CD4-positive, alpha-beta T cell treated with Interleukin-17A for 4 hours (primary cell): ENCODE measurements around the gene CSRP2.

ENCODE experiments used
- DNase-seq: peaks from one replicate; pipeline ENCODE4 v3.0.0-alpha.2; 2020; ENCODE audit warnings: mixed read lengths

CSRP2 gene

DNA sequence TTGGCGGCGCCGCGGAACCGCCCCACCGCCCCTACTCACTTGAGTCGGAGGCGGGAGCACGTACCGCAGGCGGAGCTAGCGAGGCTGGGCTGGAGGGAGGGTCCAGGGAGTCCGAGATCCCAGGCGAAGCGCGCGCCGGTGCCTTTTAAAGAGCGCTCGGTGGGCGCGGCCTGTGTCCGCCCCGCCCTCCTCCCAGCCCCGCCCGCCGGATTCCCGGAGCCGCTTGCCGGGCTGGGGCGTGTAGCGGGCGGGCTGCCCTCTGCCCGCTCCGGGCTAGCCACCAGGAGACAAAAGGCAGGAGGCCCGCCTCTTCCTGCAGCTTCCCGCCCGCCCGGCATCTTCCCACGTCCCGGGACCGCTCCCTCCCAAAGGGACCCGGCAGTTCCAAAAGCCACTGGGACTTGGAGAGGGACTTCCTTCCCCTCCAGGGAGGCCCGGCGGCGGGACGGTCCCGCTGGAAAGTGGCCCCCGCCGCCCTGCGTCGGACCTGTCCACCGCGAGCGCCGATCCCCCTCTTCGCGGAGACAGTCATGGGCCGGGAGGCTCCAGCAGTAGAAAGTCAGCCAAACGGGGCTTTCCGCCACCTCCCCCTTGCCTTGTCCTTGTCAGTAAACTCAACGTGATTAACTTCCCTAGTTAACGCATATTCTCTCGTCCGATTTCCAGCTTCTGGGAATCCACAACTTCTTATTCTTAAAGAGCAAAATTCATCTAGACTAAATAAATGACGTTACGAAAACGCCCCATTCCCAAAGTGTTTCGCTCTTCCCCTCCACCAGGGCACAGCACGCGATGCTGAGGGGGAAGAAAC is at the start of gene CSRP2:
Gene CSRP2 (minus strand): TSS at position 121 of the 811 bp plus-strand sequence. CDS start 12,759 bp downstream, outside the sequence.
- peak; percentile 75 for DNase-seq

DNA sequence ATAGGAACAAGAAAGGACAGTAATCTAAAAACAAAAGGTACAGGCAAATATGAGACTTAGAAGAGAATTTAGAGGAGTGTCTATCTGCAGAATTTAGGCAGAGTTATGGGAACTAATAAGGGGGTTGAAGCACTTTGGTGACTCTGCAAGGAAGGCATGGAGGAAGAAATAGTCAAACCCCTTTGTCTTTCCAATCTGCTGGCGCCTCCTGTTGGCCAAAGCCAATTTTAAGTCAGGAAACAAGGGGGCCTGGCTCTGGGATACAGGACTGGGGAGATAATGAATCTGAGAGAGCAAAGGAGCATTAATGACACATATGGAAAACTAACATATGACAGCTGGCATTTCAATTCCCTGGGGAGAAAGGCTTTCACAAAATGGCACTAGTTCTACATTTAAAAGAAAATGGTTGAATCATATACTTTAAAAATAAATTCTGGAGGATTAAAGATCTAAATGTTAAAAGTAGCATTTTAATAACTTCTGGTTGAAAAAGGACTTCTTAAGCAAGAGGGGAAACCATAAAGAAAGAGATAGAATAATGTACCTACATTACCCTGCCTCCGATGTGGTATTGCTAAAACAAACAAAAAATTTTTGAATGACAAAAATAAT is 48.5 kb upstream of the CSRP2 start:
- DNase-seq = peak; percentile 30

GRCh38 chr12:76925135-76925534 is 46.3 kb upstream of the CSRP2 start:
- DNase-seq = no peak

DNA sequence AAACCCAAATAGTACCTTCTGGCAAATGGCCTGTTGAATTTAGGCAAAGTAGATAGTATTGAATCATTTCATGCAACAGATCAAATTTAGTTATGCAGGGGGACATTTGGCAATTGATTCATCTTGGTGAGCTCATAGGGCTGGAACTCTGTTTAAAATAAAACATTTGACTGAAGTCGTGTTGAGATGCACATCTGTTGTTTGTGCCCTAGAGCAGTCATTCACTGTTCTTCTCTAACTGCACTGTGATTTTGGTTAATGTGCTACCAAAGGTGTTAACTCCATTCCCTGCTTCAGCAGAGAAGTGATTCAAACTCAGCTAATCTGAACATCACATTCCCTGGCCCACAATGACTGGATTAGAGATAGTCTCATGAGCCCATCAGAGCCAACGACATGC is 44.0 kb upstream of the CSRP2 start:
- no peak for DNase-seq

- DNase-seq = no peak
Observed at GRCh38 chr12:76921891-76922664, 43.3 kb upstream of the CSRP2 start.

GRCh38 chr12:76921100-76921471 is 42.3 kb upstream of the CSRP2 start:
- DNase-seq = no peak

DNA sequence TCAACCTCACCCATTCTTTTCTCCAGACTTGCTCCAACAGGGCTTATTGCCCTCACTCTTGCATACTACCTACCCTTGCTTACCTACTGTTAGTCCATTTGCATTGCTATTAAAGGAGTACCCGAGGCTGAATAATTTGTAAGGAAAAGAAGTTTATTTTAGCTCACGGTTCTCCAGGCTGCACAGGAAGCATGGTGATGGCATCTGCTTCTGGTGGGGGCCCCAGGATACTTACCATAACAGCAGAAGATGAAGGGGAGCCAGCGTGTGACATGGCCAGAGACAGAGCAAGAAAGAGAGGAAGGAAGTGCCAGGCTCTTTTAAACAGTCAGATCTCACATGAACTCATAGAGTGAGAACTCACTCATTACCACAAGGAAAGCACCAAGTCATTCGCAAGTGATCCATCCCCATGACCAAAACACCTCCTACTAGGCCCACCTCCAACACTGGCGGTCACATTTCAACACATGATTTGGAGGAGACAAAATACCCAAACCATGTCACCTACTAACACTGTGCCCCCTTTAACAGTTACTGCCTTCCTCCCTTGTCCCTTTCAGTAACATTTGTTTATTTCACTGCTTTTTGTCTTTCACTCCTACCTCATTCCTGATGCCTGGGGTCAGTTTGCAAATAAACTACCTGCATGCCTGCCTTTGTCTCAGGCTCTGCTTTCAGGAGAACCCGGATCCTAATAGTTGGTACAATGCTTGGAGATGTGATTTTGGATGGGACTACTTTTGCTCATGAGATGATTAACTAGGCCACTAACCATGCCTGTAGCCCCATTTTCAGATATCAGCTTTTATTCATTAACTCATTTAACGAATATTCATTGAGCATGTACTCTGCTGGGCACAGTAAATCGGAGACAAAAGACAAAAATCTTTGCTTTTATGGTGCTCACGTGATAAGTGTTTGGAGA is 41.6 kb upstream of the CSRP2 start:
- no peak for DNase-seq

GRCh38 chr12:76919383-76920171 is 40.8 kb upstream of the CSRP2 start:
- DNase-seq = no peak

DNA sequence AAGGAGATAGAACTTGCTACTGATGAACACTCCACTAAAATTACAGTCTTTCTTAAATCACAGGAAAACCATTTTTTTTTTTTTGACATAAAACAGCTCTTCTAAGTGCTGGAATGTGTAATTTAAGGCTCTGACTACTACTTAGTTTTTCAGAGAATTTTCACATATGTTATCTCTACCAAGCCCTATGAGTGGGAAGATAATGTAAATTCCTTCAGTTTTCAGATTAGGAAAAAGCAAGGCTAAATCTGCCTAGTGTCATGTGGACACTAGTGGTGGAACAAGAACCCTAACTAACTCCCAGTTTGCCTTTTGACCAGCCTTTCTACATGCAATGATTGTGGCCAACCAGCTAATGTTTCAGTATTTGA is 37.3 kb upstream of the CSRP2 start:
- DNase-seq = no peak

DNA sequence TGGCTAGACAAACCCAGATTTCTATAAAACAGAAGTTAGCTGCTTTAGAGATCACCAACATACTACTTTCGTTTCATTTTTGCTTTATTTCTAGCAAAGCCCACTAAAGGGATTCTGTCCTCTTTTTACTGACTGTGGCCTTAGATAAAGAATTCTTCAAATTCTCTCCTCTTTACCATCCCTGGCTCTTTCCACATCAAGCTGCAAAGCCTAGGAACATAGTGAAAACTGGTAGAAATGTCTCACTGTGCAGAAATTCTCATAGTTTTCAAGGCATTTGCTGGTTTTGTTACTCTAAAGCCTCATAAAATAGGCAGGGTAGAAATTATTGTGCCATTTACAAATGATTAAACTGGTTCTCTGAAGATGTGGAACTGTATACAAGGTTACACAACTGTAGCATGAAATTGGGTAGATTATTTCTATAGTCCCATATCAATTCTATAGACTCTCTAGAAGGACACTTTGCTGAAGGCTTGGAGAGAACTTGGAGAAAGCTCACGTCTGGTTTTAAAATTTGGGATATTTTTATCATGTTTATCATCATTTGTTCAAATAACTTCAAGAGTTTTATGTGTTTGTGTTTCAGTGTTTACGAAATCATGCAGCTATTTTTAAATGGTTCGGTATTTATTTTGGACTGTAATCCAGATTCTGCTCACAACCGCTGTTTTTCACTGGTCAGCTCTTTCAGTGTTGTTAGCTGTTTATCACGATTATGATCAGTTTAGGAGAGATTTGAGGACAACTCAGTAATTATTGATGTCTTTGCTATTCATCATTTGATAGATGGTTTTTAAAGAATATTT is 36.7 kb upstream of the CSRP2 start:
- DNase-seq = no peak

- no peak for DNase-seq
Observed at GRCh38 chr12:76914102-76914859, 35.5 kb upstream of the CSRP2 start.

- no peak for DNase-seq
Observed at GRCh38 chr12:76909290-76909689, 30.5 kb upstream of the CSRP2 start.

DNA sequence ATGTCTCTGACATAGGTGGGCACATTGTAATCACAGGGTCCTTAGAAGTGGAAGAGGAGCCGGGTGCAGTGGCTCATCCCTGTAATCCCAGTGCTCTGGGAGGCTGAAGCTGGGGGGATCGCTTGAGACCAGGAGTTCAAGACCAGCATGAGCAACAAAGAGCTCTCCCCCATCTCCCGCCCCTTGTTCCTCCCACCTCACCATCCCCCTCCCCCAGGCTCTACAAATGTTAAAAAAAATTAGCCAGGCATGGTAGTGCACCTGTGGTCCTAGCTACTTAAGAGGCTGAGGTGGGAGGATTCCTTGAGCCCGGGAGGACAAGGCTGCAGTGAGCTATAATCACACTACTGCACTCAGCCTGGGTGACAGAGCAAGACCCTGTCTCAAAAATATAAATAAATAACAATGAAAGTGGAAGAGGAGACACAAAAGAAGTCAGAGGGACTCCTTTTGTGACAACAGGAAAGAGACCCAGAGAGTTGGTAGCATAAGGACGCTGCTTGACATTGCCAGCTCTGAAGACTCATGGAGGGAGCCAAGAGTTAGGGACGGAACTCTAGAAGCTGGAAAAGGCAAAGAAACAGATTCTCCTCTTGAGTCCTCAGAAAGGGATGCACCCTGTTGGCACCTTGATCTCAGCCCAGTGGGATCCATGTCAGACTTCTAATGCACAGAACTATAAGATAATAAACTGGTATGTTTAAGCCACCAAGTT is 29.6 kb upstream of the CSRP2 start:
- DNase-seq = no peak

DNA sequence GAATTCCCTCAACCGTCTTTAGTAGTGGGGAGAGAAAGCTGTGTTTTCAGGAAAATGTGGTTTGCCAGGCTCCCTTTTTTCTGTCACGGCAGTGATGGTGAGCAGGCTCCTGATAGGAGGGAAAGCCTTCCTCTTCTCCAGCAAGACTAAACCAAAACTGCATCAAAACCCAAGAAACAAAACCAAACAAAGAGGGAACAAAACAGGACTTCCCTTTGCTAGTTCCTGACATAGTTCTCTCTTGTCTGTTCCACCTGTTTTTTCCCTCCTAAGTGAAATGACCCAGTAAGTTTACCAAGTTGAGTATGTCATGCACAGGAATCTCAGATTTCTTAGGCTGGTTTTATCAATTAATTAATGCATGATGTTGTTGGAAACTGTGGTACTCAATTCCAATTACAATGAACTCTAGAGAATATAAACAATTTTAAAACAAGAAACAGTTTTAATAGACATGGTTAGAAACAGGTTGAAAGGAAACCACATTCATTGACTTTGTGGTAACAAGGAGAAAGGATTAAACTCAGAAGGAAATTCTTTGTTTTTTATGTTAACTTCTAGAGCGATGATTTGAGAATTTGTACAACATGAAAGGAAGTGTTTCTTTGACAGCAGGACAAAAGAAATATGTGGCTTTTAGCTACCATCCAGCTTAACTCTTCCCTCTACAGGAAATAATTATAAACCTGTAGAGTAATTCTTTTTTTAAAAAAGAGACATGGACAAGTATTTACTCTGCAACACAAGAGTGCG is 23.0 kb upstream of the CSRP2 start:
- DNase-seq = no peak

DNA sequence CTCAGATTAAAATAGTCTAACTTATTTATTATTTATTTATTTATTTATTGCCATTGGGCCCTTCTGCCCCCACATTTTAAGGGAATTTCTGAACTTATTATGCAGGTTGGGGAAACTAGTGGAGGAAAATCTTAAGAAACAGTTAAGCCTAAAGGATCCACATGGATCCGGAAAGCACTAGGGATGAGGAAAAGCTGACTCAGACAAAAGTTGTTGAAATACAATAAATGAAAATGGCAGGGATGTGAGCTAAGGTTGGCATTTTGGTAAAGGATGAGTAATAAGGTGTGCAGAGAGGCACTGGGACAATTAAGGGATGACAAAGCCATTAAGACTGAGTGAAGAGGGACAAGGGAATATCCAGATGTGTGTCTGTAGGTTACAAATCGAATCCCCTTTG is 20.7 kb upstream of the CSRP2 start:
- DNase-seq = no peak

DNA sequence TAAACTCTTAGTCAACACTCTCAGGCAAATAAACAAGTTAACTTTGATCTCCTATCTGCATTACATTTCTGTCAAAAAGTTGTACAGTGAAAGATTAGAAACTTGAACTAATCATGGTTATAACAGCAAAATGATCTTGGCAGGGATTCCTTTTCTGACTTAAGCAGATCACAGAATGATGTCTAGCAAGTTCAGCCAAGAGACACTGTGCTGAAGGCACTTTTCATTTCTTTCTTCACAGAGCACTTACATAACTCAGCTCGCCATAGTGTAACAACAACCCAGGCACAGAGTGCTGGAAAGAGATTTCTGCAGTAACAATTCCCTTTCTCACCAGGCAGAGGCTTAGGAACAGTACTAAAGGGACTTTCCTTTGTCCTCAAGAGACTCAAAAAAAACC is 19.6 kb upstream of the CSRP2 start:
- no peak for DNase-seq

DNA sequence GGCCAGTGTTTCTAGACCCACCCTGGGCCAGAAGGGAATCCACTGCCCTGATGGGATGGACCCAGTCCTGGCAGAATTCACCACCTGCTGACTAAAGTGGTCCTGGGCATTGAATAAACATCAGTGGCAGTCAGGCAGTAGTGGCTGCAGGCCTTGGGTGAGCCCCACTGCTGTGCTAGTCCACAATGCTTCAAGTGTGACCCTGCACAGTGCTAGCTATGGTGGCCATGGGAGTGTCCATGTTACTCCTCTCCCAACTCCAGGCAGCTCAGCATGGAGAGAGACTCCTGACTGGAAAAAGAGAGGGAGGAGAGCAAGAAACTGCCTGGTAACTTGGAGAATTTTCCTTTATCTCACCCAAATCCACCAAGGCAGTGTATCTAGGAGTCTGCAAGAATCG is 17.5 kb upstream of the CSRP2 start:
- DNase-seq = no peak

GRCh38 chr12:76895796-76896195 is 17.0 kb upstream of the CSRP2 start:
- DNase-seq = no peak

GRCh38 chr12:76891609-76892008 is 12.8 kb upstream of the CSRP2 start:
- DNase-seq = no peak
